GM23338 (cell line): Measurements from ENCODE around the gene IGLL5. TPM values are rescaled to one million over a fixed set of nuclear protein-coding genes. Genes with fewer than 3 reads are reported as not detected.

Experiments
- CREB1 ChIP-seq: fragments of 250-450 bp; sonication (Bioruptor Pico); IDR thresholded peaks from 2 replicates; pipeline ENCODE4 v1.5.0; 2020; ENCODE audit warnings: low read depth, mild to moderate bottlenecking, moderate library complexity
- EZH2 ChIP-seq: fragments of 200-600 bp; sonication (generic); IDR thresholded peaks from one replicate; pipeline ENCODE4 v1.8.0; 2017; ENCODE audit warnings: antibody characterized with exemption, mild to moderate bottlenecking, low read depth; ENCODE audit not compliant: unreplicated experiment
- NANOG ChIP-seq: IDR thresholded peaks from 2 replicates; pipeline ENCODE4 v1.6.1; 2016; ENCODE audit warnings: antibody characterized with exemption, borderline replicate concordance
- POLR2AphosphoS5 ChIP-seq: IDR thresholded peaks from 2 replicates; pipeline ENCODE4 v1.6.1; 2016; ENCODE audit warnings: antibody characterized with exemption, low read depth
- REST ChIP-seq: IDR thresholded peaks from one replicate; pipeline ENCODE4 v1.6.1; 2018; ENCODE audit warnings: antibody characterized with exemption; ENCODE audit not compliant: unreplicated experiment
- STAT1 ChIP-seq: IDR thresholded peaks from one replicate; pipeline ENCODE4 v1.6.1; 2016; ENCODE audit warnings: antibody characterized with exemption; ENCODE audit not compliant: unreplicated experiment
- ZNF331 ChIP-seq: fragments of 250-450 bp; sonication (Bioruptor Pico); IDR thresholded peaks from 2 replicates; pipeline ENCODE4 v1.5.0; 2020; ENCODE audit warnings: low read depth, mild to moderate bottlenecking, moderate library complexity
- ZNF462 ChIP-seq: fragments of 250-450 bp; sonication (Bioruptor Pico); IDR thresholded peaks from 2 replicates; pipeline ENCODE4 v1.5.0; 2020; ENCODE audit warnings: mild to moderate bottlenecking, moderate library complexity
- polyA plus RNA-seq: library from polyadenylated mRNA; unstranded; fragments of >200 nt; fragmentation: Nextera tagmentation; extraction: Ambion mirVana; gene quantifications from 2 replicates; pipeline ENCODE4 v1.2.1, GENCODE V29; 2016
- total RNA-seq: library from RNA; depleted of rRNA; stranded (reverse); fragments of >200 nt; shearing (Covaris generic); gene quantifications from 2 replicates; pipeline ENCODE4 v1.2.3, GENCODE V29; 2014

The IGLL5 gene
- total and polyA plus RNA-seq, 2 experiments from 2014 or later: not detected

GRCh38 chr22:22926370-22927195 is 39.0 kb downstream of the IGLL5 start (continued):
- no peak for TF ChIP-seq ZNF462 (CRISPR knock-in tag)
- no peak for TF ChIP-seq EZH2
- TF ChIP-seq CREB1: no peak
- no peak for TF ChIP-seq REST
- TF ChIP-seq POLR2AphosphoS5: no peak
- TF ChIP-seq STAT1: no peak
- TF ChIP-seq ZNF331 (CRISPR knock-in tag): no peak
- no peak for TF ChIP-seq NANOG
